HEK293T (cell line): ENCODE data around the gene GABRA5.

Source experiments
- BHLHE40 ChIP-seq: fragments of 450-650 bp; IDR thresholded peaks from 2 replicates; pipeline ENCODE4 v1.6.1; 2016; ENCODE audit warnings: mild to moderate bottlenecking, moderate library complexity, borderline replicate concordance
- FOXA1 ChIP-seq: fragments of 450-650 bp; IDR thresholded peaks from 2 replicates; pipeline ENCODE4 v1.6.1; 2016; ENCODE audit warnings: mild to moderate bottlenecking
- FOXM1 ChIP-seq: fragments of 450-650 bp; IDR thresholded peaks from 2 replicates; pipeline ENCODE4 v1.6.1; 2017; ENCODE audit warnings: mild to moderate bottlenecking, borderline replicate concordance
- HDGF ChIP-seq: fragments of 450-650 bp; IDR thresholded peaks from 2 replicates; pipeline ENCODE4 v1.6.1; 2017; ENCODE audit warnings: antibody characterized with exemption, borderline replicate concordance
- L3MBTL2 ChIP-seq: fragments of 450-650 bp; conservative IDR thresholded peaks from 2 replicates; pipeline ENCODE4 v1.6.1; 2016; ENCODE audit warnings: mild to moderate bottlenecking
- LEF1 ChIP-seq: fragments of 450-650 bp; IDR thresholded peaks from 2 replicates; pipeline ENCODE4 v1.6.1; 2017; ENCODE audit warnings: mild to moderate bottlenecking, borderline replicate concordance
- NFRKB ChIP-seq: fragments of 450-650 bp; IDR thresholded peaks from 2 replicates; pipeline ENCODE4 v1.6.1; 2016; ENCODE audit warnings: mild to moderate bottlenecking, moderate library complexity
- SP1 ChIP-seq: fragments of 450-650 bp; IDR thresholded peaks from 2 replicates; pipeline ENCODE4 v1.6.1; 2017
- TARDBP ChIP-seq: fragments of 450-650 bp; IDR thresholded peaks from 2 replicates; pipeline ENCODE4 v1.6.1; 2016

- TF ChIP-seq BHLHE40 (no peak), TARDBP (no peak), L3MBTL2 (no peak), LEF1 (no peak), SP1 (no peak), FOXM1 (no peak), FOXA1 (no peak), NFRKB (no peak), HDGF (no peak)
These were observed 83.1 kb downstream of the GABRA5 start for GRCh38 chr15:26950001-26950400.
